D721Med (cell line): ENCODE data around the gene PAAF1.

Source experiments
- DNase-seq: peaks from one replicate; pipeline ENCODE4 v3.0.0; 2011; ENCODE audit warnings: low spot score; ENCODE audit not compliant: insufficient read length
- FAIRE-seq: peaks from 2 replicates; lab custom pipeline; 2011; peaks lifted over from hg19 to GRCh38; lab: Jason Lieb, UNC
- CTCF ChIP-seq: IDR thresholded peaks from 2 replicates; pipeline ENCODE4 v1.5.1; 2012; ENCODE audit warnings: mild to moderate bottlenecking, control low read depth; ENCODE audit not compliant: insufficient read depth; ENCODE audit errors: missing control alignments

The PAAF1 gene

GRCh38 chr11:73876424-73877310 lies at the start of gene PAAF1, which contains the start of gene COA4:
TSS of gene PAAF1 (plus strand) at chr11:73876999. CDS start at chr11:73877022, 23 bp downstream.
TSS of gene COA4 (minus strand) at chr11:73876846. CDS start at chr11:73873378, 3,468 bp downstream.
- DNase-seq (peak; percentile 82), FAIRE-seq (no peak)
- no peak for TF ChIP-seq CTCF

- TF ChIP-seq CTCF = no peak
- DNase-seq (no peak), FAIRE-seq (no peak)
Measured at GRCh38 chr11:73830261-73830660, 46.5 kb upstream of the PAAF1 start.

- DNase-seq = no peak
- FAIRE-seq = no peak
- TF ChIP-seq CTCF = no peak
Measured at GRCh38 chr11:73833067-73833466, 43.7 kb upstream of the PAAF1 start.

- TF ChIP-seq CTCF = no peak
- DNase-seq (no peak), FAIRE-seq (no peak)
Measured at GRCh38 chr11:73838443-73839122, 38.2 kb upstream of the PAAF1 start.

- DNase-seq = no peak
- FAIRE-seq = no peak
- TF ChIP-seq CTCF = no peak
Measured at GRCh38 chr11:73839123-73839457, 37.7 kb upstream of the PAAF1 start.

- DNase-seq (no peak), FAIRE-seq (no peak)
- no peak for TF ChIP-seq CTCF
Measured at GRCh38 chr11:73851046-73851764, 25.6 kb upstream of the PAAF1 start.
